Left forelimb (tissue), 1 donor: ENCODE data around the gene WDFY3.
"Not testable (repeated sequence)": the region's sequence is repeated elsewhere in the genome, so short reads cannot be mapped to it uniquely, and the experiment has no call there.

Source experiments
- DNase-seq: peaks from one replicate; pipeline ENCODE4 v3.0.0-alpha.2; 2018; ENCODE audit warnings: low spot score

The WDFY3 gene

GRCh38 chr4:84673475-84674240 lies 292.8 kb downstream of the WDFY3 start:
- DNase-seq = no peak

- DNase-seq = no peak
Measured at GRCh38 chr4:84672177-84672576, 294.3 kb downstream of the WDFY3 start.

GRCh38 chr4:84669201-84669600 lies 297.3 kb downstream of the WDFY3 start:
- no peak for DNase-seq

- no peak for DNase-seq
Measured at GRCh38 chr4:84666439-84666838, 300.1 kb downstream of the WDFY3 start.

DNA sequence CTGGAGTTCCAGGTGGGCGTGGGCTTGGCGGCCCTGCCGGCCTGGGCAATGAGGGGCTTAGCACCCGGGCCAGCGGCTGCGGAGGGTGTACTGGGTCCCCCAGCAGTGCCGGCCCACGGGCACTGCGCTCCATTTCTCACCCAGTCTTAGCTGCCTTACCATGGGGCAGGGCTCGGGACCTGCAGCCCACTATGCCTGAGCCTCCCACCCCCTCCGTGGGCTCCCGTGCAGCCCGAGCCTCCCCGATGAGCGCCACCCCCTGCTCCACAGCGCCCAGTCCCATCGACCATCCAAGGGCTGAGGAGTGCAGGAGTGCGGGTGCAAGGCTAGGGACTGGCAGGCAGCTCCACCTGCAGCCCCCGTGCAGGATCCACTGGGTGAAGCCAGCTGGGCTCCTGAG lies 301.7 kb downstream of the WDFY3 start:
- not testable (repeated sequence) for DNase-seq

DNA sequence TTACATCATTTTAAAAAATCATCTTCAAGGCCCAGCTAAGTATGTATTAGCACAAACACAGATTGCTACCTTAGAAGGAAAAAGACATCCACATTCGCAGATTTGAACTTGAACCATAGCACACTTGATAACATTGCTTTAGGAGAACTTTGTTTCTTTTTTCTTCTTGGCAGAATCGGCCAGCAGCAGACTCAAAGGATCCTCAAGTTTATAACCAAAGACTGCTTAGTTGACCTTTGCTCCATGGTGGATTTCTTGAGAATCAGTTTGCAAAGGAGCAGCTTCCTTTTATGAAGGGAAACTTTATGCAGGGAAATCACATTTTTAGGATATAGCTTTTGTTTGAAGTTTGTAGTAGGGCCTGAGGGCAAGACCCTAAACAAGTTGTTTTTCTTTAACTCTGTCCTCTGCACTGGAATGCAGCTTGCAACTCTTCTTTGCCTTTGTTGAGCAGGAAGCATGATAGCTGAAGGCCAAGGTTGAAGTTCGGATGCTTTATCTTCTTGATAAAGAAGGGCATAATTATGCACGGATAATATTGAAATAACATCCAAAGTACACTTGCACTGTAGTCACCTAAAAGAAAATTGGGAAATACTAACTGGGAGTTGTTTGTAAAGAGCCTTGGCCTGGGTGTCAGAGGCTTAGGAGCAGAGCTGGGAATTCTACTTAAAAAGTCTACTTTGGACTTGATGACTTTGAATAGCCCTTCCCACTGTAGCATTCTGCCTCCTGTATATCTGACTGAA lies 305.1 kb downstream of the WDFY3 start:
- no peak for DNase-seq

DNA sequence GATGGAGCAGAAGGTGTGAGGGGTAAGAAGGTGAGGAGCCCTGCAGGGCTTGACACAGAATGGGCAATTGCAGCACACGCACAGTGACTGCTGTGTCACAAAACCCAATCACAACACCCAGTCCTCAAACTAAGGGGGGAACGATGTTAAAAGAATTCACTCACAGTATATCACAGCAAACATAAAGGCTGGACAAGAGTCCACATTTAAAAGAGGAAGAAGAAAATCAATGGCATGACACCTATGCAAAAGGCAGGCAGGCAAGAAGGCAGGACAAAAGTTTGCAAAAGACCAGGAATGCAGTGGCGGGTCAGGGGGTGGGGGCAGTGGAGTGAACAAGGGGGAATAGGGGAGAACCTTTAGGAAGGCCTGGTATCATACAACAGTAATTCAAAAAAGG lies 305.9 kb downstream of the WDFY3 start:
- no peak for DNase-seq

DNA sequence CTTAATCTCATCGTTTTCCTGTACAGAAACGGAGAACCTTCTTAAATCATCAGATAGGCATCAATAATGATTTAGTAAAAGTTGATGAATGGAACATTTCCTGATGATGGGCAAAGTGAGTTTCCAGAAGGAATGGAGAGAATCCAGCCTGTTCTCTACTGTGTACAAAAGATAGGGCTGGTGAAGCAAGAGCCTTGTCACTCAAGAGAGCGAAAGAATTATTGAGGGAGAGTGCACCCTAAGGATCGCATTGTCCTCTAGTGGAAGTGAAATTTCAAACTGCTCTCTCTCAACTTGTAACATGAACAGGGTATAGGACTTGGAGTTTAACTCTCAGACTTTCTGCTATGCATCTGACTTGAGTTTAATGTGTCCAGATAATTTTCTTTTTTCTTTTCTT lies 314.0 kb downstream of the WDFY3 start:
- DNase-seq = no peak

DNA sequence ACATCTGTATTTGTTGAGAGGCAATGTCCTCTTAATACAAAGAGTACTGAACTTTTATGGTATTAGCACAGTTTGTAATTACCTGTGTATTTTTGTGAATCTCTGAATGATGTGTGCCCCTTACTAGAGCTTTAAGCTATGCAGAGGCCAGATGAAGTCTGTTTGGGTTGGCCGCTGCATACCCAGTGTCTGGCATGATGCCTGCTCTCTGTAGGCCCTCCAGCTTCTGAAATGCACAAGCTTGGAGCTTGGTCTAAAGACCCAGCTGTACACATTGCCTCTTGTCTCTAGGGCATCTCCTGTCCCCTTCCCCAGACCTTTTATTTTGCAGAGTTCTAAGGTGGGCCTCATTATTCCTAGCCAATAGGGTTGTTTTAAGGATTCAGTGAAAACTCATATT lies 315.0 kb downstream of the WDFY3 start:
- DNase-seq = no peak

DNA sequence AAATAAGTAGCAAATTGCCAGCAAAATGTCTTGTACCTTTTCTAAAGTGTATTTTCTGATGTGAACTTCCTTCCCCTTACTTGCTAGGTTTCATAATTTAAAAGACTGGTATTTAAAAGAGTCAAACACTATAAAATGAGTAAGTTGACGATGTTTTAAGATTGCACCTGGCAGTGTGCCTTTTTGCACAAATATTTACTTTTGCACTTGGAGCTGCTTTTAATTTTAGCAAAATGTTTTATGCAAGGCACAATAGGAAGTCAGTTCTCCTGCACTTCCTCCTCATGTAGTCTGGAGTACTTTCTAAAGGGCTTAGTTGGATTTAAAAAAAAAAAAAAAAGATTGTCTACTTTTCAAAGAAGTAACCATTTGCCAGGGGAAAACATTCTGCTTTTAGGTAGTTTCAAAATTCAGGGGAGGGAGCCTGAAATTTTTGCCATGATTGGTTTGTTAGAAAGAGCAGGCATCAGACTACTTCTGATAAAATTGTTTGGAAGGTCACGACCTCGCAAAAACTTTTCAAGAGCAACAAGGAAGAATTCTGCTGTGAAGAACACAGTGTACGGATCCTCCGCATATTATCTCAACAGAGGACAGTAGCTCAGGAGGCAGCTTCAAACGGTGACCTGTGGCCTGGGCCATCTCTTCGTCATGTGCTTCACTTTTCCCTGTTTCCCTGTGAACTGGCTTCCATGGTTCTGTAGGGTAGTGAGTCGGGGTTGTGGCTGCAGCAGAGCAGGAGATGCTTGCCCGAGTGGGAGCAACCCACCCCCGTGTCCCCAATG lies 317.4 kb downstream of the WDFY3 start:
- DNase-seq = no peak

DNA sequence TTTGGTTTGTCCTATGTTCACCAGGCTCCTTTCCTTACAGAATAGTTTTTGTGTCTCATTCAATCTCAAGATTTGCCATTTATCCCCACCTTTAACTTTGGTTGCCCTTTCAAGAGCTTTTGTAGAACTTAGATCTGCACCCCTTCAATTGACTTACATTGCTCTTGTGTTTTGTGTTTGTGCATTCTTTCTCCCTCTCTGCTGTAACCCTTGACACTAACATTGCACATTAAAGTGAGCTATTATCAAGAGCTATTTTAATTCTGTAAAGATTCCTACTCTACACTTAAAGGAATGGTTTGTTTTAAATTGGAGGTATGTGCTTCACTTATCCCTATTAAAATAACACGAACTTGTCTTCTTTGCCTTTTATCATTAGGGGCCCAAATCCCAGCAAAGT lies 318.3 kb downstream of the WDFY3 start:
- DNase-seq = no peak

DNA sequence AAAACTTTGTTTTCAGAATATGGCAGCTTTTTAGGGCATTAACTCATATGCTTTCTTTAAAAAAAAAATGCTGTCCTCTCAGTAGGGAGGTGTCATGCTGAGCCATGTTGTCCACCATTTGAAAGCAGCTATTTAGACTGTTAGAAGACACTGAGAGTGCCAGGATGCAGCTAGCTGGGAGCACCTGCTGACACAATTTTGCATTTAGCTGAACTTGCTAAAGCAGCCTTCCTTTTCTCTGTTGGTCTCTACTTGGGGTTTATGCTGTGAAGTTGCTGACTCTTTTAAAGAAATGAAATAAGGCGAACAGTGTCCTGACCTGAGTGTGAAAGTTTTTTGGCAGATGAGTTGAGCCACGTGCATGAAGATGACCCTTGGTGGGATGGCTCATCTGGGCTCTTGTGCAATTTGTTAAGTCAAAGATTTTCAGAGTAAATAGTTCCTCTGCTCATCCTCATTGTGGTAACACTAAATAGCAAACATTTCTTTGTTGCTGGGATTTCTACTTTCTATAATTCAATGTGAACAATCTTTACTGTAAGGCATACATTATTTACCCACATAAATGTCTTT lies 319.1 kb downstream of the WDFY3 start:
- no peak for DNase-seq

DNA sequence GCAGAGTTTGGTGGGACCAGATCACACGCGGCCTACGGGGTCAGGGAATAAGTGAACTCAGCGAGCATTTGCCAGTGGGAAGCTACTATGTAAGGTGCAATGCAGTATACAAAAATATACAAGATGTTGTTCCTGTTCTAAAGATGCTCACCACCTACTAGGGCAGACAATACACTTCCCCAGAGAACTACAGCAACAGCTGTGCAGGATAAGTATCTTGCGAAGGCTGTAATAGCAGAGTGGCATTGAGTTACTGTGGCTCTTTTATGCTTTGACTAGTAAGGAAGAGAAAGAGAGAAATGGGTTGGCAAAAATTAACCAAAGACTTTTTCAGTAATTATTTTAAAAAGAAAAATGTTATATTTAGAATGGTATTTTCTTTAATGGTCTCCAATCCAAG lies 322.4 kb downstream of the WDFY3 start:
- no peak for DNase-seq

DNA sequence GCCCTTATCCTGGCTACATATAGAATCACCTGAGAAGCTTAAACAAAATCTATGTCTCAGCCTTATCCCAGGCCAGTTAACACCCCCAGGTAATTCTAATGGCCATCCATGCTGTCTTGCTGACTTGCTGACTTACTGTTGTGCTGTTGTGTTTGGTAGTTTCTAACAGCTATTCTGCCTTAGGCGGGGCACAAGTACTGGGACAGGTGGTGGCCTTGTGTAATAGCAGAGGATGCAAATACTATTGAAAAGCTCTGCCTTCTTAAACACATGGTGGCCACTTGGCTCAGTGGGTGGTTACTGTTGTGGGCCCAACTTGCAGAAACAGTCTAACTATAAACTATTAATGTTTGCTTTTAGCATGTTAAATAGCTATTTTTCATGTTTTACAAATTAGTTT lies 327.3 kb downstream of the WDFY3 start:
- no peak for DNase-seq

GRCh38 chr4:84638092-84638491 lies 328.4 kb downstream of the WDFY3 start:
- DNase-seq = no peak

- DNase-seq = no peak
Measured at GRCh38 chr4:84634961-84635360, 331.5 kb downstream of the WDFY3 start.

- DNase-seq = no peak
Measured at GRCh38 chr4:84632092-84632491, 334.4 kb downstream of the WDFY3 start.

DNA sequence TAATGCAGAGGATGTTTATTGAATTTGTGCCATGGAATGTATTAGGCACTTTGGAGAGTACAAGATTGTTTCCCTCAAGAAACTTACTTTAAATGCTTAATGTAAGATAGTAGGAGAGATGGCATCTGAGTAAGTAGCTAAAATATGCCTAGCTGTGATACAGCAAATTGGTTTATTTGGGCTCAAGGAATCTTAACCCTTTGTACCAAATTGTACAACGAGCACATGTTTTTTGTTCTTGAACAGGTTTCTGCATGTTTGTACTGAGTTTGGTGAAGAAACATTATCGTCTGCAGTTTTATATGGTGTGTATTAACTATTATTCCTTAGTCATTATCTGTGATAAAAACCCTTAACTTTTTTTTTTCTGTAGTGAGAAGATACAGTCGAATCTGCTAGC lies 334.9 kb downstream of the WDFY3 start:
- DNase-seq = no peak

- no peak for DNase-seq
Measured at GRCh38 chr4:84626673-84627072, 339.8 kb downstream of the WDFY3 start.

DNA sequence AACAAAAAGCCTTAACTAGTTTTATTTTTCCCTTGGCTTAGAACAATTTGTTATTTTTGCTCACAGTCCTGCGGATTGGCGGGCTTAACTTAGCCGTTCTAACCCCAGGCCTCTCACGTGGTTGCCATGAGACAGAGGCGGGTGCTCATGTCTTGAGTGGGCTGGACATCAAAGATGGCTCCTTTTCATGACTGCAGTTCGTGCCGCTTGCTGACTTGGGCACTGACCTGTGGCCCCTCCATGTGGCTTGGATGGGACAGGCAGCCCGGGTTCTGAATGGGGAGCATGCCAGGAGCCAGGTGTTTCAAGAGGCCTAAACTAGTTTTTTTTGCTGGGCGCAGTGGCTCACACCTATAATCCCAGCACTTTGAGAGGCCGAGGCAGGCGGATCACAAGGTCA lies 342.8 kb downstream of the WDFY3 start:
- DNase-seq = no peak

GRCh38 chr4:84622959-84623358 lies 343.5 kb downstream of the WDFY3 start:
- DNase-seq = no peak
